ENCODE data around the gene MAP6D1. TPM values are rescaled to one million over a fixed set of nuclear protein-coding genes. Genes with fewer than 3 reads are reported as not detected.

The MAP6D1 gene
- total RNA-seq, 1 donor from 2014 or later = 3.3 TPM

Other genes starting within 250 kb of the MAP6D1 start
- 104 and 116 TPM in 2 replicates for gene KLHL24, start 190.0 kb downstream of the MAP6D1 start, total RNA-seq
- 30.2 and 32.1 TPM in 2 replicates for gene YEATS2, start 127.8 kb downstream of the MAP6D1 start, total RNA-seq
- 38.5 and 45.3 TPM in 2 replicates for gene PARL, start 59.3 kb upstream of the MAP6D1 start, total RNA-seq
- gene ABCC5, start 192.3 kb upstream of the MAP6D1 start, total RNA-seq = 9.1 and 14.3 TPM in 2 replicates
- gene HTR3D, start 206.2 kb upstream of the MAP6D1 start, total RNA-seq = not detected in 2 replicates
- gene HTR3C, start 227.5 kb upstream of the MAP6D1 start, total RNA-seq = not detected in 2 replicates

All from kidney epithelial cell (primary cell).